ENCODE data around the gene DEFB124.

The DEFB124 gene

DNA sequence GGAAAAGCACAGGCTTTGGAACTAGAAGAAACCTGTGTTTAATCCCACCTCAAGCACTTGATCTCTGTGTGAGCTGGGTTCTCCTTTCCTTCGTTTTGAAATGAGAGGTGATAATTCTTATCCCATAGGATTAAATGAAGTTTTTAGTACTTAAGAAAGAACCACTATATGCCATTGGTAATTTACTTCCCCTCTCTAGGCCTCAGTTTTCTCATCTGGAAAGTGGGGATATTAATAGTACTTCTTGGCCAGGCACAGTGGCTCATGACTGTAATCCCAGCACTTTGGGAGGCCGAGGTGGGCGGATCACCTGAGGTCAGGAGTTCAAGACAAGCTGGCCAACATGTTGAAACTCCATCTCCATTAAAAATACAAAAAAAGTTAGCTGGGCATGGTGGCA is 14.2 kb upstream of the DEFB124 start:
- TF ChIP-seq POLR2AphosphoS5 (IDR thresholded peaks at IDR 0.05; ENCODE audit: low read depth, low read length): no peak
- no peak for TF ChIP-seq TAF1 (IDR thresholded peaks at IDR 0.05; ENCODE audit: borderline replicate concordance, insufficient read depth, low read length)
- TF ChIP-seq REST (IDR thresholded peaks at IDR 0.05; ENCODE audit: insufficient read depth in 1 of 2, low read depth in 2 of 2, low read length in 2 of 2): no peak
- no peak for TF ChIP-seq FOXP2 (optimal IDR thresholded peaks at IDR 0.05; ENCODE audit: borderline replicate concordance, extremely low read depth, extremely low read length, insufficient read depth)
- TF ChIP-seq SIN3A (IDR thresholded peaks at IDR 0.05; ENCODE audit: borderline replicate concordance, insufficient read depth, low read length): no peak

DNA sequence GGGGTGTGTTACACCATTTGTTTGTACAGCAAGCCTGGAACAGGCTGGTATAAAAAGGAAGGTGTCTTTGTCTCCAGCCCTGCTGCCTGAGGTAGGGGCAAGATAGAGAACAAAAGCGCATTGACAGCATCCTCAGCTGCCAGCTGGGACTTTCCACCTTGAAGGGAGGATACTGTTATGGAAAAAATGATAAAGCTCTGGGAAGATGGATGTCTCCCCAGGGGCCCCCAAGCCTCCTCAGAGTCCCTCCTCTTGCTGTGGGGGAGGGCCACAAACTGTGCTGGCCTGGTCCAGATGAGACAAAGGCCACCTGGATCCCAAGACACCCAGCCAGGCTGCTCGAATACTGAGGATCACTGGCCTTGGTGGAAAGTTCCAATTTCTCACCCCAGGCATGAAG is 13.2 kb upstream of the DEFB124 start:
- TF ChIP-seq POLR2AphosphoS5 (IDR thresholded peaks at IDR 0.05; ENCODE audit: low read depth, low read length): no peak
- no peak for TF ChIP-seq REST (IDR thresholded peaks at IDR 0.05; ENCODE audit: insufficient read depth in 1 of 2, low read depth in 2 of 2, low read length in 2 of 2)
- no peak for TF ChIP-seq TAF1 (IDR thresholded peaks at IDR 0.05; ENCODE audit: borderline replicate concordance, insufficient read depth, low read length)
- TF ChIP-seq SIN3A (IDR thresholded peaks at IDR 0.05; ENCODE audit: borderline replicate concordance, insufficient read depth, low read length): no peak
- no peak for TF ChIP-seq FOXP2 (optimal IDR thresholded peaks at IDR 0.05; ENCODE audit: borderline replicate concordance, extremely low read depth, extremely low read length, insufficient read depth)

- TF ChIP-seq TAF1 (IDR thresholded peaks at IDR 0.05; ENCODE audit: borderline replicate concordance, insufficient read depth, low read length) (no peak), SIN3A (IDR thresholded peaks at IDR 0.05; ENCODE audit: borderline replicate concordance, insufficient read depth, low read length) (no peak), FOXP2 (optimal IDR thresholded peaks at IDR 0.05; ENCODE audit: borderline replicate concordance, extremely low read depth, extremely low read length, insufficient read depth) (no peak), POLR2AphosphoS5 (IDR thresholded peaks at IDR 0.05; ENCODE audit: low read depth, low read length) (no peak), REST (IDR thresholded peaks at IDR 0.05; ENCODE audit: insufficient read depth in 1 of 2, low read depth in 2 of 2, low read length in 2 of 2) (no peak)
Observed at GRCh38 chr20:31485450-31486339, 10.8 kb upstream of the DEFB124 start.

DNA sequence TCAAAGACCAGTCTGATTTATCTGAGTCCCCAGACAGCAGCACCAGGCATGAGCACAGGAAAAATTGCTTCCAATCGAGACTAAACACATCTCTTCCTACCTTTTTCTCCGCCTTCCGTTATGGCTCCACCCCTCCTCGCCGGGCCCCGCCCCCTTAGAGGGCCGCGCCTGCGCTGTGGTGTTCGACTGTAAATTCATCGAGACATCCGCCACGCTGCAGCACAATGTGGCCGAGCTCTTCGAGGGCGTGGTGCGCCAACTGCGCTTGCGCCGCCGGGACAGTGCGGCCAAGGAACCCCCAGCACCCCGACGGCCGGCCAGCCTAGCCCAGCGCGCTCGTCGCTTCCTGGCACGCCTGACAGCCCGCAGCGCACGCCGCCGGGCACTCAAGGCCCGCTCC is 9.1 kb upstream of the DEFB124 start:
- TF ChIP-seq SIN3A (IDR thresholded peaks at IDR 0.05; ENCODE audit: borderline replicate concordance, insufficient read depth, low read length) (no peak), POLR2AphosphoS5 (IDR thresholded peaks at IDR 0.05; ENCODE audit: low read depth, low read length) (no peak), TAF1 (IDR thresholded peaks at IDR 0.05; ENCODE audit: borderline replicate concordance, insufficient read depth, low read length) (no peak), REST (IDR thresholded peaks at IDR 0.05; ENCODE audit: insufficient read depth in 1 of 2, low read depth in 2 of 2, low read length in 2 of 2) (no peak), FOXP2 (optimal IDR thresholded peaks at IDR 0.05; ENCODE audit: borderline replicate concordance, extremely low read depth, extremely low read length, insufficient read depth) (no peak)

All from PFSK-1 (cell line).